MCF 10A (cell line): ENCODE data around the gene IL36B. TPM values are rescaled to one million over a fixed set of nuclear protein-coding genes. Genes with fewer than 3 reads are reported as not detected.

Source experiments
- BruUV-seq: library from RNA; stranded (reverse); fragments of 400-500 nt; replicated peaks from 2 replicates; lab custom pipeline; 2021; lab: Mats Ljungman, UMichigan
- CTCF ChIA-PET: fragments of 300-600 bp; sonication (Branson Sonifier 250); formaldehyde crosslinking; extraction: SDS; loops from one replicate; lab custom pipeline; 2021; ENCODE audit warnings: antibody characterized with exemption, inconsistent platforms; lab: Yijun Ruan, JAX
- POLR2A ChIA-PET: fragments of 300-600, 350-650 bp; sonication (Branson Sonifier 250); formaldehyde crosslinking; extraction: SDS; loops from one replicate; lab custom pipeline; 2020; ENCODE audit warnings: antibody characterized with exemption, inconsistent platforms; lab: Yijun Ruan, JAX
- DNase-seq: peaks from one replicate; pipeline ENCODE4 v3.0.0-alpha.2; 2018; ENCODE audit not compliant: unreplicated experiment
- H3K27ac Mint-ChIP-seq: one replicate; pipeline ENCODE4 v1.8.0; 2022; ENCODE audit warnings: mild to moderate bottlenecking, low read depth, mixed read lengths; ENCODE audit not compliant: unreplicated experiment
- H3K27me3 Mint-ChIP-seq: one replicate; pipeline ENCODE4 v1.8.0; 2022; ENCODE audit warnings: mixed read lengths; ENCODE audit not compliant: insufficient read depth, unreplicated experiment
- H3K36me3 Mint-ChIP-seq: one replicate; pipeline ENCODE4 v1.8.0; 2022; ENCODE audit warnings: mild to moderate bottlenecking, moderate library complexity, mixed read lengths; ENCODE audit not compliant: insufficient read depth, unreplicated experiment
- H3K4me1 Mint-ChIP-seq: one replicate; pipeline ENCODE4 v1.8.0; 2022; ENCODE audit warnings: mixed read lengths; ENCODE audit not compliant: insufficient read depth, unreplicated experiment
- H3K4me3 Mint-ChIP-seq: one replicate; pipeline ENCODE4 v1.8.0; 2022; ENCODE audit warnings: mild to moderate bottlenecking, moderate library complexity, mixed read lengths; ENCODE audit not compliant: unreplicated experiment
- H3K9me3 Mint-ChIP-seq: one replicate; pipeline ENCODE4 v1.8.0; 2022; ENCODE audit warnings: mixed read lengths; ENCODE audit not compliant: unreplicated experiment
- CTCF ChIP-seq: fragments of 200-600 bp; IDR thresholded peaks from one replicate; pipeline ENCODE4 v1.8.0; 2022; ENCODE audit warnings: antibody characterized with exemption, mild to moderate bottlenecking; ENCODE audit not compliant: unreplicated experiment
- intact Hi-C: fragments of 100-400 bp; cut with micrococcal nuclease; formaldehyde crosslinking; loops from 2 replicates; pipeline ENCODE4 v1.14.1; 2022
- total RNA-seq: library from RNA; stranded (reverse); gene quantifications from 2 replicates; pipeline ENCODE4 v1.2.3, GENCODE V29; 2022

The IL36B gene
- total RNA-seq, 1 experiment from 2014 or later: not detected

- peaks cover 28% of the 10 kb centered on the region for H3K4me1 Mint-ChIP-seq
- no TSS peak for BruUV-seq
- no peak for TF ChIP-seq CTCF
- H3K9me3 Mint-ChIP-seq: no peaks in the 10 kb centered on the region
- POLR2A ChIA-PET: no interaction called here
- intact Hi-C loops: no loop called here
- CTCF ChIA-PET: interaction anchor here (12.2 kb wide), 1 partner anchor 126 kb away, joined by 267 read pairs; no protein-coding TSS in a partner anchor
- H3K27ac Mint-ChIP-seq: no peak overlapping the region
- H3K36me3 Mint-ChIP-seq: no peaks in the 10 kb centered on the region
- H3K27me3 Mint-ChIP-seq: no peaks in the 10 kb centered on the region
- no peak overlapping the region for H3K4me3 Mint-ChIP-seq
- no peak for DNase-seq
Measured at GRCh38 chr2:113075030-113075429, 22.4 kb upstream of the IL36B start.

GRCh38 chr2:113073325-113073834, 20.7 kb upstream of the IL36B start:
- H3K9me3 Mint-ChIP-seq: no peaks in the 10 kb centered on the region
- no peak for TF ChIP-seq CTCF
- no peaks in the 10 kb centered on the region for H3K36me3 Mint-ChIP-seq
- H3K27ac Mint-ChIP-seq: no peak overlapping the region
- no peak for DNase-seq
- H3K4me3 Mint-ChIP-seq: no peak overlapping the region
- no peaks in the 10 kb centered on the region for H3K27me3 Mint-ChIP-seq
- ChIA-PET POLR2A (interaction anchor here (0.6 to 1.0 kb wide), 2 partner anchors 88 to 167 kb away, joined by 3 to 4 read pairs; no protein-coding TSS in a partner anchor), CTCF (interaction anchor here (1.4 to 1.9 kb wide), 3 partner anchors 63 to 317 kb away, joined by 3 to 6 read pairs (median 4); no protein-coding TSS in a partner anchor)
- intact Hi-C loops: no loop called here
- no TSS peak for BruUV-seq
- H3K4me1 Mint-ChIP-seq: peaks cover 25% of the 10 kb centered on the region

- POLR2A ChIA-PET: interaction anchor here (0.6 to 1.0 kb wide), 2 partner anchors 87 to 168 kb away, joined by 3 to 4 read pairs; no protein-coding TSS in a partner anchor
- Mint-ChIP-seq H3K4me1 (peaks cover 17% of the 10 kb centered on the region), H3K36me3 (no peaks in the 10 kb centered on the region), H3K9me3 (peaks cover 7% of the 10 kb centered on the region), H3K27me3 (no peaks in the 10 kb centered on the region), H3K4me3 (no peak overlapping the region), H3K27ac (no peak overlapping the region)
- no TSS peak for BruUV-seq
- no peak for TF ChIP-seq CTCF
- DNase-seq: no peak
- CTCF ChIA-PET: interaction anchor here (1.5 to 1.9 kb wide), 2 partner anchors 127 to 318 kb away, joined by 4 to 6 read pairs; no protein-coding TSS in a partner anchor
- intact Hi-C loops: no loop called here
Measured at GRCh38 chr2:113072584-113072983, 19.9 kb upstream of the IL36B start.

GRCh38 chr2:113070606-113070975, 17.9 kb upstream of the IL36B start:
- no peaks in the 10 kb centered on the region for H3K27me3 Mint-ChIP-seq
- intact Hi-C loops: no loop called here
- BruUV-seq: no TSS peak
- ChIA-PET POLR2A (no interaction called here), CTCF (interaction anchor here (1.7 kb wide), 1 partner anchor 9 kb away, joined by 4 read pairs; no protein-coding TSS in a partner anchor)
- H3K9me3 Mint-ChIP-seq: peaks cover 8% of the 10 kb centered on the region
- H3K36me3 Mint-ChIP-seq: no peaks in the 10 kb centered on the region
- no peak overlapping the region for H3K27ac Mint-ChIP-seq
- no peak for DNase-seq
- H3K4me1 Mint-ChIP-seq: peaks cover 15% of the 10 kb centered on the region
- no peak overlapping the region for H3K4me3 Mint-ChIP-seq
- no peak for TF ChIP-seq CTCF
